Muscle layer of colon (tissue), 2 donors: Measurements from ENCODE around the gene TMEM63B.

Source experiments
- H3K27ac ChIP-seq: one replicate; pipeline ENCODE4 v1.7.0; 2013; ENCODE audit warnings: low read depth, mild to moderate bottlenecking, low read length, moderate library complexity
- H3K27me3 ChIP-seq, 2 donors: one replicate each; pipeline ENCODE4 v1.7.0; 2013; ENCODE audit warnings: low read length in 2 of 2, mild to moderate bottlenecking in 2 of 2; ENCODE audit not compliant: insufficient read depth in 2 of 2, control insufficient read depth in 1 of 2
- H3K36me3 ChIP-seq: one replicate; pipeline ENCODE4 v1.7.0; 2013; ENCODE audit warnings: mild to moderate bottlenecking, low read length; ENCODE audit not compliant: insufficient read depth
- H3K4me1 ChIP-seq: one replicate; pipeline ENCODE4 v1.7.0; 2013; ENCODE audit warnings: mild to moderate bottlenecking, low read length; ENCODE audit not compliant: insufficient read depth
- H3K4me3 ChIP-seq, 2 donors: one replicate each; pipeline ENCODE4 v1.7.0; 2013; ENCODE audit warnings: low read length in 2 of 2, low read depth in 1 of 2, mild to moderate bottlenecking in 1 of 2, moderate library complexity in 1 of 2
- H3K9ac ChIP-seq: one replicate; pipeline ENCODE4 v1.7.0; 2013; ENCODE audit warnings: low read length
- H3K9me3 ChIP-seq: one replicate; pipeline ENCODE4 v1.7.0; 2013; ENCODE audit warnings: mild to moderate bottlenecking, low read length
- donor health status: abdominal sarcoma.
- donor health status: Adenocarcinoma of cecum.

The TMEM63B gene

GRCh38 chr6:44203955-44204354 is 76.6 kb downstream of the TMEM63B start:
- Histone ChIP-seq H3K9ac (no peak overlapping the region), H3K9me3 (no peaks in the 10 kb centered on the region), H3K27ac (no peak overlapping the region), H3K27me3 (no peaks in the 10 kb centered on the region), H3K4me3 (no peak overlapping the region), H3K36me3 (no peaks in the 10 kb centered on the region), H3K4me1 (no peaks in the 10 kb centered on the region)
